ENCODE results near the gene FLT1. TPM values are rescaled to one million over a fixed set of nuclear protein-coding genes. Genes with fewer than 3 reads are reported as not detected.

Gene FLT1
- total and polyA plus RNA-seq, 3 experiments from 2014 or later = 2.4 to 2.7 TPM; not detected in 1

GRCh38 chr13:28392428-28392827, 102.5 kb downstream of the FLT1 start:
- Mint-ChIP-seq H3K27me3 (peaks cover 3 to 23% of the 10 kb centered on the region in 2 donors), H3K4me3 (no peak overlapping the region), H3K4me1 (no peaks in the 10 kb centered on the region), H3K36me3 (no peaks in the 10 kb centered on the region), H3K27ac (no peak overlapping the region), H3K9me3 (no peaks in the 10 kb centered on the region)
- H3K9me3 ChIP-seq (ENCODE audit: low read length) = no peaks in the 10 kb centered on the region
- H3K27me3 ChIP-seq (ENCODE audit: insufficient read depth, low read length, poor library complexity, severe bottlenecking) = no peaks in the 10 kb centered on the region
- no peaks in the 10 kb centered on the region for H3K4me1 ChIP-seq (ENCODE audit: insufficient read depth, low read length)
- POLR2A ChIA-PET = no interaction called here
- CTCF ChIA-PET = interaction anchor here (1.2 kb wide), 1 partner anchor 23 kb away, joined by 3 read pairs; no protein-coding TSS in a partner anchor
- DNase-seq = no peak
- H3K27ac ChIP-seq (ENCODE audit: low read depth, low read length) = no peak overlapping the region
- no peaks in the 10 kb centered on the region for H3K36me3 ChIP-seq (ENCODE audit: insufficient read depth, low read length)
- no peak overlapping the region for H3K4me3 ChIP-seq (ENCODE audit: low read length)

DNA sequence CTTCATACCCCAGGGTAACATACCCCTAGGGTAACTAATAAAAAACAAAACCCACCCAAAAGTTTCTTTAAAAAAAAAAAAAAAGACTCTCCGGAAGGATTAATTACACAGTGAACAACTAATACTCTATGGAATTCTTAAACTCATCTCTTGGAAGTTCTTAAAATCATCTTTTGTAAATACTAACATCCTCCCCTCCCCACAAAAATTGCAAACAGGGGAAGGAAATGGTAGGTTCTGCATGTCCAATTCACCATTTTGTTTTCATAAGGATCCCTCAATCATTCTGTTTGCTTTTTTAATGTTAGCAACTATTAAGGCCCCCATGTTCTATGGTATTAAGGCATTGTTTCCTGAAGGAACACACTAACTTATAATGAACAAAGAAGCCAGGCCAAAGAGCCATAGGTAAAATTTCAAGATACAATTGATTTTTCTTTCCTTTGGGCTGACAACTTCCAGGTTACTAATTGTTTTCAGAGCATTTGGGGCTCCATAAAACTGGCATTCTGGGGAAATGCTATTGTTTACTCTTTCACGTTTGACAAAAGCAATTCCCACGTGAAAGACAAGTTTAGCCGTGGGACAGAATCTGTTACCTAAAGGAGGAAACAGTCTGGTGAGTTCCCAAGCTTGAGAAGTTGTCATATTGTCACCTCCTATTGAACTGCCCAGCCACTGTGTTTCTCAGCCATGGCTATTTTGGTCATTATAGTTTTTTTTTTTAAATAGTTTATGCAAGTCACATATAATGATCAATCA, 107.0 kb downstream of the FLT1 start:
- ChIA-PET CTCF (no interaction called here), POLR2A (no interaction called here)
- Mint-ChIP-seq H3K36me3 (no peaks in the 10 kb centered on the region), H3K27ac (no peak overlapping the region), H3K4me1 (peaks cover 0 to 5% (median 4%) of the 10 kb centered on the region in 3 donors), H3K4me3 (no peak overlapping the region), H3K9me3 (no peaks in the 10 kb centered on the region), H3K27me3 (peaks cover 5 to 23% of the 10 kb centered on the region in 2 donors)
- H3K27ac ChIP-seq (ENCODE audit: low read depth, low read length) = no peak overlapping the region
- no peaks in the 10 kb centered on the region for H3K36me3 ChIP-seq (ENCODE audit: insufficient read depth, low read length)
- H3K4me1 ChIP-seq (ENCODE audit: insufficient read depth, low read length) = no peaks in the 10 kb centered on the region
- H3K9me3 ChIP-seq (ENCODE audit: low read length) = no peaks in the 10 kb centered on the region
- DNase-seq = no peak
- H3K4me3 ChIP-seq (ENCODE audit: low read length) = no peak overlapping the region
- no peaks in the 10 kb centered on the region for H3K27me3 ChIP-seq (ENCODE audit: insufficient read depth, low read length, poor library complexity, severe bottlenecking)

GRCh38 chr13:28385362-28385761, 109.6 kb downstream of the FLT1 start:
- Mint-ChIP-seq H3K4me1 (peaks cover 0 to 5% (median 4%) of the 10 kb centered on the region in 3 donors), H3K4me3 (no peak overlapping the region), H3K27me3 (peaks cover 7 to 24% of the 10 kb centered on the region in 2 donors), H3K36me3 (no peaks in the 10 kb centered on the region), H3K27ac (no peak overlapping the region), H3K9me3 (no peaks in the 10 kb centered on the region)
- DNase-seq = no peak
- ChIA-PET POLR2A (no interaction called here), CTCF (no interaction called here)
- no peak overlapping the region for H3K4me3 ChIP-seq (ENCODE audit: low read length)
- H3K27ac ChIP-seq (ENCODE audit: low read depth, low read length) = no peak overlapping the region
- no peaks in the 10 kb centered on the region for H3K36me3 ChIP-seq (ENCODE audit: insufficient read depth, low read length)
- no peaks in the 10 kb centered on the region for H3K27me3 ChIP-seq (ENCODE audit: insufficient read depth, low read length, poor library complexity, severe bottlenecking)
- no peaks in the 10 kb centered on the region for H3K9me3 ChIP-seq (ENCODE audit: low read length)
- no peaks in the 10 kb centered on the region for H3K4me1 ChIP-seq (ENCODE audit: insufficient read depth, low read length)

GRCh38 chr13:28384789-28385188, 110.1 kb downstream of the FLT1 start:
- H3K4me1 Mint-ChIP-seq = peaks cover 0 to 5% (median 4%) of the 10 kb centered on the region in 3 donors
- H3K4me3 Mint-ChIP-seq = no peak overlapping the region
- CTCF ChIA-PET = no interaction called here
- Histone ChIP-seq H3K27me3 (ENCODE audit: insufficient read depth, low read length, poor library complexity, severe bottlenecking) (no peaks in the 10 kb centered on the region), H3K36me3 (ENCODE audit: insufficient read depth, low read length) (no peaks in the 10 kb centered on the region), H3K9me3 (ENCODE audit: low read length) (no peaks in the 10 kb centered on the region), H3K4me1 (ENCODE audit: insufficient read depth, low read length) (no peaks in the 10 kb centered on the region), H3K27ac (ENCODE audit: low read depth, low read length) (no peak overlapping the region), H3K4me3 (ENCODE audit: low read length) (no peak overlapping the region)
- peaks cover 0 to 2% (median 0%) of the 10 kb centered on the region in 3 donors for H3K36me3 Mint-ChIP-seq
- no peak for DNase-seq
- H3K9me3 Mint-ChIP-seq = no peaks in the 10 kb centered on the region
- POLR2A ChIA-PET = no interaction called here
- no peak overlapping the region for H3K27ac Mint-ChIP-seq
- H3K27me3 Mint-ChIP-seq = peaks cover 7 to 27% of the 10 kb centered on the region in 2 donors

- no peak for DNase-seq
- Mint-ChIP-seq H3K4me3 (no peak overlapping the region), H3K27me3 (peaks cover 11 to 48% of the 10 kb centered on the region in 2 donors), H3K4me1 (peaks cover 0 to 5% (median 4%) of the 10 kb centered on the region in 3 donors), H3K27ac (no peak overlapping the region), H3K9me3 (no peaks in the 10 kb centered on the region), H3K36me3 (peaks cover 0 to 2% (median 0%) of the 10 kb centered on the region in 3 donors)
- CTCF ChIA-PET = no interaction called here
- Histone ChIP-seq H3K27ac (ENCODE audit: low read depth, low read length) (no peak overlapping the region), H3K27me3 (ENCODE audit: insufficient read depth, low read length, poor library complexity, severe bottlenecking) (no peaks in the 10 kb centered on the region), H3K4me3 (ENCODE audit: low read length) (no peak overlapping the region), H3K4me1 (ENCODE audit: insufficient read depth, low read length) (no peaks in the 10 kb centered on the region), H3K9me3 (ENCODE audit: low read length) (no peaks in the 10 kb centered on the region), H3K36me3 (ENCODE audit: insufficient read depth, low read length) (no peaks in the 10 kb centered on the region)
- POLR2A ChIA-PET = no interaction called here
These were observed 114.6 kb downstream of the FLT1 start for GRCh38 chr13:28380319-28380718.

GRCh38 chr13:28379371-28380083, 115.4 kb downstream of the FLT1 start:
- Mint-ChIP-seq H3K36me3 (peaks cover 0 to 2% (median 0%) of the 10 kb centered on the region in 3 donors), H3K4me3 (no peak overlapping the region), H3K4me1 (peaks cover 0 to 1% (median under 1%) of the 10 kb centered on the region in 3 donors), H3K27ac (no peak overlapping the region), H3K27me3 (peaks cover 6 to 46% of the 10 kb centered on the region in 2 donors), H3K9me3 (no peaks in the 10 kb centered on the region)
- H3K27ac ChIP-seq (ENCODE audit: low read depth, low read length) = no peak overlapping the region
- H3K4me3 ChIP-seq (ENCODE audit: low read length) = no peak overlapping the region
- ChIA-PET POLR2A (no interaction called here), CTCF (no interaction called here)
- no peaks in the 10 kb centered on the region for H3K27me3 ChIP-seq (ENCODE audit: insufficient read depth, low read length, poor library complexity, severe bottlenecking)
- H3K36me3 ChIP-seq (ENCODE audit: insufficient read depth, low read length) = no peaks in the 10 kb centered on the region
- DNase-seq = no peak
- no peaks in the 10 kb centered on the region for H3K9me3 ChIP-seq (ENCODE audit: low read length)
- H3K4me1 ChIP-seq (ENCODE audit: insufficient read depth, low read length) = no peaks in the 10 kb centered on the region

- H3K4me1 Mint-ChIP-seq = no peaks in the 10 kb centered on the region
- Histone ChIP-seq H3K27me3 (ENCODE audit: insufficient read depth, low read length, poor library complexity, severe bottlenecking) (no peaks in the 10 kb centered on the region), H3K36me3 (ENCODE audit: insufficient read depth, low read length) (no peaks in the 10 kb centered on the region), H3K4me3 (ENCODE audit: low read length) (no peak overlapping the region), H3K27ac (ENCODE audit: low read depth, low read length) (no peak overlapping the region), H3K4me1 (ENCODE audit: insufficient read depth, low read length) (no peaks in the 10 kb centered on the region), H3K9me3 (ENCODE audit: low read length) (no peaks in the 10 kb centered on the region)
- H3K36me3 Mint-ChIP-seq = peaks cover 0 to 2% (median 0%) of the 10 kb centered on the region in 3 donors
- POLR2A ChIA-PET = no interaction called here
- CTCF ChIA-PET = no interaction called here
- peaks cover 4 to 34% of the 10 kb centered on the region in 2 donors for H3K27me3 Mint-ChIP-seq
- DNase-seq = no peak
- no peak overlapping the region for H3K27ac Mint-ChIP-seq
- H3K9me3 Mint-ChIP-seq = no peaks in the 10 kb centered on the region
- H3K4me3 Mint-ChIP-seq = no peak overlapping the region
These were observed 118.3 kb downstream of the FLT1 start for GRCh38 chr13:28376604-28377003.

- H3K4me1 ChIP-seq (ENCODE audit: insufficient read depth, low read length) = no peaks in the 10 kb centered on the region
- H3K27me3 ChIP-seq (ENCODE audit: insufficient read depth, low read length, poor library complexity, severe bottlenecking) = no peaks in the 10 kb centered on the region
- ChIA-PET CTCF (no interaction called here), POLR2A (no interaction called here)
- DNase-seq = no peak
- no peaks in the 10 kb centered on the region for H3K9me3 ChIP-seq (ENCODE audit: low read length)
- H3K27ac ChIP-seq (ENCODE audit: low read depth, low read length) = no peak overlapping the region
- no peaks in the 10 kb centered on the region for H3K36me3 ChIP-seq (ENCODE audit: insufficient read depth, low read length)
- Mint-ChIP-seq H3K36me3 (peaks cover 0 to 2% (median 0%) of the 10 kb centered on the region in 3 donors), H3K4me3 (no peak overlapping the region), H3K27me3 (peaks cover 4 to 34% of the 10 kb centered on the region in 2 donors), H3K27ac (no peak overlapping the region), H3K4me1 (no peaks in the 10 kb centered on the region), H3K9me3 (no peaks in the 10 kb centered on the region)
- no peak overlapping the region for H3K4me3 ChIP-seq (ENCODE audit: low read length)
These were observed 119.5 kb downstream of the FLT1 start for GRCh38 chr13:28375250-28375930.

Data from CD8-positive, alpha-beta memory T cell (primary cell).